HG03342 (cell line): ENCODE data around the gene CHTOP.
"Not testable (repeated sequence)": the region's sequence is repeated elsewhere in the genome, so short reads cannot be mapped to it uniquely, and the experiment has no call there.

ENCODE experiments used
- ATAC-seq: cut with Tn5 transposase; IDR thresholded peaks from one replicate; pipeline ENCODE4 v1.9.1; 2021; ENCODE audit warnings: mild to moderate bottlenecking, moderate library complexity; ENCODE audit not compliant: unreplicated experiment

CHTOP gene

GRCh38 chr1:153658400-153659174 lies 24.7 kb downstream of the CHTOP start, which contains the start of gene SNAPIN:
SNAPIN (plus strand) TSS chr1:153658703; CDS start chr1:153658744, 41 bp downstream.
- peak; percentile 77 for ATAC-seq

GRCh38 chr1:153659175-153659534 lies 25.3 kb downstream of the CHTOP start:
- ATAC-seq, result no peak

- ATAC-seq, result no peak
Measured at GRCh38 chr1:153659656-153660055, 25.8 kb downstream of the CHTOP start.

- ATAC-seq, result no peak
Measured at GRCh38 chr1:153661111-153661708, 27.3 kb downstream of the CHTOP start.

- ATAC-seq, result no peak
Measured at GRCh38 chr1:153662269-153662668, 28.4 kb downstream of the CHTOP start.

GRCh38 chr1:153663211-153663610 lies 29.3 kb downstream of the CHTOP start:
- ATAC-seq, result no peak

GRCh38 chr1:153667439-153667838 lies 33.6 kb downstream of the CHTOP start:
- no peak for ATAC-seq

GRCh38 chr1:153668672-153669071 lies 34.8 kb downstream of the CHTOP start:
- not testable (repeated sequence) for ATAC-seq

- ATAC-seq, result no peak
Measured at GRCh38 chr1:153669606-153670005, 35.7 kb downstream of the CHTOP start.

GRCh38 chr1:153670257-153670858 lies 36.5 kb downstream of the CHTOP start:
- ATAC-seq, result peak; percentile 6

GRCh38 chr1:153670859-153671627 lies 37.2 kb downstream of the CHTOP start, which contains the start of gene ILF2:
ILF2 (minus strand) TSS chr1:153670993; CDS start chr1:153670922, 71 bp downstream.
- ATAC-seq, result peak; percentile 87

GRCh38 chr1:153671628-153672353 lies 37.9 kb downstream of the CHTOP start:
- ATAC-seq, result peak; percentile 15

- no peak for ATAC-seq
Measured at GRCh38 chr1:153673511-153673910, 39.6 kb downstream of the CHTOP start.

- ATAC-seq, result no peak
Measured at GRCh38 chr1:153677718-153678518, 44.1 kb downstream of the CHTOP start.

GRCh38 chr1:153678519-153679336 lies 44.9 kb downstream of the CHTOP start, which contains the start of gene NPR1:
NPR1 (plus strand) TSS chr1:153678688; CDS start chr1:153679109, 421 bp downstream.
- ATAC-seq, result no peak

- no peak for ATAC-seq
Measured at GRCh38 chr1:153679337-153680119, 45.7 kb downstream of the CHTOP start.

GRCh38 chr1:153680120-153680403 lies 46.2 kb downstream of the CHTOP start:
- no peak for ATAC-seq

- no peak for ATAC-seq
Measured at GRCh38 chr1:153682730-153683129, 48.9 kb downstream of the CHTOP start.
